IPS DF 19.7 (cell line): ENCODE results near the gene UNKL.

ENCODE experiments used
- DNase-seq: peaks from one replicate; pipeline ENCODE4 v3.0.0-alpha.2; 2013; ENCODE audit warnings: low read depth, low spot score

Gene UNKL

GRCh38 chr16:1430759-1431496 is 16.4 kb upstream of the UNKL start, which contains the start of gene PERCC1:
Gene PERCC1 (plus strand): TSS chr16:1431078. CDS start chr16:1432594, 1,516 bp downstream.
- no peak for DNase-seq

GRCh38 chr16:1430214-1430758 is 15.8 kb upstream of the UNKL start:
- DNase-seq: no peak

GRCh38 chr16:1429631-1430030 is 15.1 kb upstream of the UNKL start:
- no peak for DNase-seq

GRCh38 chr16:1429012-1429411 is 14.5 kb upstream of the UNKL start:
- no peak for DNase-seq

- no peak for DNase-seq
Measured at GRCh38 chr16:1428511-1428910, 14.0 kb upstream of the UNKL start.

GRCh38 chr16:1427473-1428461 is 13.3 kb upstream of the UNKL start:
- no peak for DNase-seq

GRCh38 chr16:1426734-1427471 is 12.4 kb upstream of the UNKL start:
- DNase-seq: no peak

- no peak for DNase-seq
Measured at GRCh38 chr16:1425616-1426370, 11.3 kb upstream of the UNKL start.

- DNase-seq: no peak
Measured at GRCh38 chr16:1424028-1424427, 9.5 kb upstream of the UNKL start.

GRCh38 chr16:1422076-1422475 is 7.6 kb upstream of the UNKL start:
- DNase-seq: no peak

- no peak for DNase-seq
Measured at GRCh38 chr16:1420111-1420539, 5.6 kb upstream of the UNKL start.

GRCh38 chr16:1416521-1416941 is 2.0 kb upstream of the UNKL start:
- no peak for DNase-seq

- no peak for DNase-seq
Measured at GRCh38 chr16:1413684-1414531, 596 bp downstream of the UNKL start.

- no peak for DNase-seq
Measured at GRCh38 chr16:1412847-1413246, 1.7 kb downstream of the UNKL start.

GRCh38 chr16:1408171-1408837 is 6.2 kb downstream of the UNKL start:
- no peak for DNase-seq

- no peak for DNase-seq
Measured at GRCh38 chr16:1407753-1408152, 6.8 kb downstream of the UNKL start.

- no peak for DNase-seq
Measured at GRCh38 chr16:1403733-1404132, 10.8 kb downstream of the UNKL start.

- DNase-seq: no peak
Measured at GRCh38 chr16:1403036-1403435, 11.5 kb downstream of the UNKL start.

GRCh38 chr16:1401758-1402154 is 12.7 kb downstream of the UNKL start:
- no peak for DNase-seq
